Measurements from ENCODE around the gene DKKL1.

GRCh38 chr19:49340865-49341718, 22.6 kb upstream of the DKKL1 start:
- TF ChIP-seq, protein P1, sequence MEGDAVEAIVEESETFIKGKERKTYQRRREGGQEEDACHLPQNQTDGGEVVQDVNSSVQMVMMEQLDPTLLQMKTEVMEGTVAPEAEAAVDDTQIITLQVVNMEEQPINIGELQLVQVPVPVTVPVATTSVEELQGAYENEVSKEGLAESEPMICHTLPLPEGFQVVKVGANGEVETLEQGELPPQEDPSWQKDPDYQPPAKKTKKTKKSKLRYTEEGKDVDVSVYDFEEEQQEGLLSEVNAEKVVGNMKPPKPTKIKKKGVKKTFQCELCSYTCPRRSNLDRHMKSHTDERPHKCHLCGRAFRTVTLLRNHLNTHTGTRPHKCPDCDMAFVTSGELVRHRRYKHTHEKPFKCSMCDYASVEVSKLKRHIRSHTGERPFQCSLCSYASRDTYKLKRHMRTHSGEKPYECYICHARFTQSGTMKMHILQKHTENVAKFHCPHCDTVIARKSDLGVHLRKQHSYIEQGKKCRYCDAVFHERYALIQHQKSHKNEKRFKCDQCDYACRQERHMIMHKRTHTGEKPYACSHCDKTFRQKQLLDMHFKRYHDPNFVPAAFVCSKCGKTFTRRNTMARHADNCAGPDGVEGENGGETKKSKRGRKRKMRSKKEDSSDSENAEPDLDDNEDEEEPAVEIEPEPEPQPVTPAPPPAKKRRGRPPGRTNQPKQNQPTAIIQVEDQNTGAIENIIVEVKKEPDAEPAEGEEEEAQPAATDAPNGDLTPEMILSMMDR (conservative IDR thresholded peaks at IDR 0.05) = no peak
- no peak for TF ChIP-seq EZH2 (IDR thresholded peaks at IDR 0.05; ENCODE audit: low read depth)
